HG03575 (cell line): Measurements from ENCODE around the gene MUC3A.

Source experiments
- ATAC-seq: cut with Tn5 transposase; IDR thresholded peaks from one replicate; pipeline ENCODE4 v1.9.1; 2021; ENCODE audit not compliant: unreplicated experiment, insufficient number of reproducible peaks, low FRiP score; ENCODE audit errors: extremely low read depth

The MUC3A gene

GRCh38 chr7:100942045-100942774 lies 7.1 kb upstream of the MUC3A start:
- no peak for ATAC-seq

GRCh38 chr7:100943693-100944092 lies 5.6 kb upstream of the MUC3A start:
- no peak for ATAC-seq

- no peak for ATAC-seq
These were observed 5.2 kb upstream of the MUC3A start for GRCh38 chr7:100944138-100944537.

GRCh38 chr7:100946111-100946510 lies 3.2 kb upstream of the MUC3A start:
- no peak for ATAC-seq

GRCh38 chr7:100946766-100947365 lies 2.5 kb upstream of the MUC3A start:
- ATAC-seq = no peak

- no peak for ATAC-seq
These were observed 1.5 kb upstream of the MUC3A start for GRCh38 chr7:100947792-100948191.

- ATAC-seq = no peak
These were observed 654 bp downstream of the MUC3A start for GRCh38 chr7:100949933-100950443.

GRCh38 chr7:100951172-100951571 lies 1.8 kb downstream of the MUC3A start:
- ATAC-seq = no peak

- no peak for ATAC-seq
These were observed 2.7 kb downstream of the MUC3A start for GRCh38 chr7:100951888-100952560.

- no peak for ATAC-seq
These were observed 3.3 kb downstream of the MUC3A start for GRCh38 chr7:100952641-100953040.

GRCh38 chr7:100957832-100958421 lies 8.6 kb downstream of the MUC3A start:
- no peak for ATAC-seq

- no peak for ATAC-seq
These were observed 10.6 kb downstream of the MUC3A start for GRCh38 chr7:100959894-100960293.

- no peak for ATAC-seq
These were observed 13.2 kb downstream of the MUC3A start for GRCh38 chr7:100962537-100962936.

GRCh38 chr7:100963386-100963785 lies 14.1 kb downstream of the MUC3A start:
- no peak for ATAC-seq

- ATAC-seq = no peak
These were observed 14.5 kb downstream of the MUC3A start for GRCh38 chr7:100963874-100964273.

GRCh38 chr7:100964630-100965029 lies 15.3 kb downstream of the MUC3A start:
- no peak for ATAC-seq

GRCh38 chr7:100965045-100965722 lies 15.8 kb downstream of the MUC3A start:
- ATAC-seq = no peak

GRCh38 chr7:100965723-100966541 lies 16.6 kb downstream of the MUC3A start:
- ATAC-seq = no peak
